ENCODE measurements around the gene LRMDA.
A peak's percentile ranks its signal among the peaks of the same experiment; 100 is the strongest.

LRMDA gene

DNA sequence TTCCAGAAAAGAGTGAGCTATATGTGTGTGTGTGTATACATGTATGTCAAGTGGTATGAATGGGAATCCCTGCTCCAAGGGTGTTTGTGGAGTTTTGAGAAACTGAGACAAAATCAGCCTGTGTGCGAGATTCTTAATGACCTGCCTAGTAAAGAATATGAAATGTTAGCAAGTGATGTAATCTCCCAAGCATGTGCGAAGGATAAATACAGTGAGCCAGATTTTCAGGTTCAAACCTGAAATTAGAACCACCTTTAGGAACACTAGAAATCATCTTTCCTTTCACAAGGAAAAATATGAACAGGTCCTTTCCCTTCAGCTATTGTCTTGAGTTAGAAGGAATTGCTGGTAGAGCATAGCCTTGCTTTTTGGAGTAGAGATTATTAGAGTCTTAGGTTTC is 457.6 kb downstream of the LRMDA start:
- no peak for DNase-seq

DNA sequence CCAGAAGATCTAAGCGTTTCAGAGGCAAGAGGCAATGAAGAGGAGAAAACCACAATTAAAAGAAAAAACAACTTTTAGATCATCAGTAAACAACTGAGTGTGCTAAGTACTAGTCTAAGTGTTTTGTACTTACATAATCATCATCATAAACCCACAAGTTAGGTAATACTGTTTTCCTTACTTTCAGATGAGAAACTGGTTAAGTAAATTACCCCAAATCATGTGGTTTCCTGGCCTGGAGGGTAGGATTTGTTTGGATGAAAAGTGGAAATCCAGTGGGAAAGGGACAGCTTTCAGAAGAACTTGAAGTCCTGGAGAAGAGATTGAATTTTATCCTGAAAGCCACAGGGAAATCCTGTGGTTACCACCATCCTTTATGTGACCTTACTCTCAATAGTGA is 463.3 kb downstream of the LRMDA start:
- no peak for DNase-seq

DNA sequence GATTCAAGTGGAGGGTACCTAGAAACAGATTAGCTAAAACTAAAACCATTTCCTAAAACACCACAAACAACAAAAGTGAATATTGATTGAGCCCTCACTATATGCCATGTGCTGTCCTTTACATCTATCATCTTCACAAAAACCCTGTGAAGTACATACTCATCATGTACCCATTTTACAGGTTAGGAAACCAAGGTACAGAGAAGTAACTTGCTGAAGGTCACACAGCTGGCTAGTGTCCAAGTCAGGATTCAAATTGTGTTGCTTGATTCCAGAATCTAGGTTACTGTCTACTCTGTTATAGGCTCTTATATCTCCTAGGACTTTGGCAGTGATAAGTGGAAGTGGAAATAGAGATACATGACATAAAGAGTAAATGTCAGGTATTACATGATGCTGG is 463.8 kb downstream of the LRMDA start:
- DNase-seq: no peak

DNA sequence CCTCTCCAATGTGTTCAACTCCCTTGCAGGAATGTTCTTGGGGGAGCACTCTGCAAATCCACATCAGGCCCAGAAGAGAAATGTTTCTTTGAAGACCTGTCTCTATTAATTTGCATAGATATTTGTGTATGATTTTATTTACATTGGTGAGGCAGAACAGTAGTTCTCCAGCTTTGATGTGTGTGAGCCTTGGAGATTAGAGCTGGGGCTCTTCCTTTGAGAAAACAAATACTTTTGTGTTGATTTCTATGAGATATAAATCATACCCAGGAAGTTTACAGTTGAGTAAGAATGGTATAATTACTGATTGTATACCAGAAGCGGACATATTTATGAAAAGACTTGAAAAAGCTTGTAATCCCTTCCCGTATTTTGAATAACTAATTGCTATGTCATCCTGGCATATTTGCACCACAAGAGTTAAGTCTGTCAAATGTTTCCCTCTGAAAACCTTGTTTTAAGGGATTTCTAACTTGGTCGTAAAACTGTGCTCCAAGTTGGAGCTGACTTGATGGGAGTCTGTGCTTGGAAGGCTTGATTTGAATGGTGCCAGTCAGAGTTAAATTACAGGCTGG is 468.5 kb downstream of the LRMDA start:
- DNase-seq: no peak

DNA sequence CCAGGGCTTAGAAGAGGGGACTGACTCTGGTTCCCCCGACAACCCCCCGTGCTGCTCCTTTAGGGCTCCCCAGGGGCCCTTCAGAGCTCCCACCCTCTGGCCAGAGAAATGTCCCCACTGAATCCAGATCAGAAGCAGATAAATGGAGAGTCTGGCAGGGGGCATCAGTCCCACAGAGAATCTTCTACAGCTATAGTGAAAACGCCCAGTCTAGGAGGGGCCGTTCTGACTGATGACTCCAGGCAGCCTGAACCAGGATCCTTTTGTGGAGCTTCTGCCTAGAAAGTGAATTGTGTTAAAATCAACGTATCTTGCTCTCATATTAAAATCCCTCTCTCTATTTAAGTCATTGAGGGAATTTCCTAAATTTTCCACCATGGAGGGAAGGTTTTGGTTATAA is 471.4 kb downstream of the LRMDA start:
- no peak for DNase-seq

DNA sequence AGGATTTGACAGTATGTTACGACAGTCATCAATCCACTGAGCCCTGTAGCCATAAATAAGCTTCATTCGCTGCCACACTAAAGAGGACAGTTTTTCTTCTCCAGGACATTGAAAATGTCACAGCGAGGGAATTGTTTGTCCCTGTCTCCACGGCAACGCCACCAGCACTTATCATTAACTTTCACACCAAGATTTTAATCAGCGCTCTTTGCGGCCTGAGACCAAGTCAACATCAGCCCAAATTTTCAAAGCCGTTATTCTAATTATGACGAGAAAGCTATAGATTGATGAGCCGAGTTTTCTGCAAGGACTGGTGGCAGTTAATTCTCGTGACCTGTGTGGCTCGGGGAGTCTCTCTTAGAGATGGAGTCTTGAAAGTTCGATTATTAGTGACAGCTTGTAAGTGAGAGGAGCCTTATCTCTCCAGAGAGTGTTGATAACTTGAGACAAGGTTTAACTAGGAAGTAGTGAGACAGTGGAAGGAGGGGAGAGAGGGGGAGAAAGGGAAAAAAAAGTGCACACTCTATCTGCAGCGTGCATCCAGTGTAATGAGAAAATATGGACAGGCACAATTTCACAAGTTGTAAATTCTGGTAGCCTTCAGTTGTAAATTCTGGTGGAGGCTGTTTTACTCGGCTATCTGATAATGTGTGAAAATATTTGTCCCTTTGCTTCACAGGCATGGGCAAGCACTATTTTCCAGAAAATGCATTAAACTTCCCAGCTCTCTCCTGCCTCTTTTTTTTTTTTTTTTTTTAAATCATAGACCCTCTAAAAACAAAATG is 473.3 kb downstream of the LRMDA start:
- DNase-seq: peak; percentile 2

DNA sequence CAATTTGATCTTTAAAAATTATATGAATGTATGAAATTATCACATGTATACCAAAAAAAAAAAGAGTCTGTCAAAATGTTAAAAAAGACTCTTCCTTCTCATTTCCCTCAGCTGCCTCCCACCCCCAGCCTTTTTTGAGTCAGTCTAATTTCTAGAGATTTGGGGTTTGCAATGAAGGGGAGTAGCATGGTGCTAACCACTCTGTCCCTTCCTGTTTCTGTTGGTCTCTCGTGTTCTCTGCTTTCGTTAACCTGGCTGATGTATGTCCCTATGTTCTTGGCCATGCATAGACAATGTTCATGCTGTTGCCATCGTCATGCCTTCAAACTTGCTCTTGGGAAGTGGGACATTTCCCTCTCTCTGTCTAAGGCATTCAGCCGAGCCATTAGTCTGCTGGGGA is 474.1 kb downstream of the LRMDA start:
- DNase-seq: no peak

DNA sequence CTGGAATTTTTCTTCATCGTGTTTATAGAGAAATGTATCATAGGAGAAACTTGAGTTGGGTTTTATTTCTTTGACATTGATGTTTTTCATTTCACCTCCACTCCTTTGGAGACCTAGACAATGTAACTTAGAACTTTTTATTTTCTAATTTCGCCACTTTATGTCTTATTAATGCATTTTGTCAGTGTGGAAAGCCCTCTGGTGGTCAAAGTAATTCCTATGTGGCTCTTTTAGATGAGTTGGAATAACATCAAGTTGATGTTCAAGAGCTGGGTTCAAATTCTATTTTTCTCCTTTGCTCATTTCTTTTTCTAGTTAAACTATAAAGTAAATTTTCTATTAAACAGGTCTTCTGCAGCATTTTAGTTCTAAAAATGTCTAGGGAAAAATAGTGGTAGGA is 478.6 kb downstream of the LRMDA start:
- no peak for DNase-seq

DNA sequence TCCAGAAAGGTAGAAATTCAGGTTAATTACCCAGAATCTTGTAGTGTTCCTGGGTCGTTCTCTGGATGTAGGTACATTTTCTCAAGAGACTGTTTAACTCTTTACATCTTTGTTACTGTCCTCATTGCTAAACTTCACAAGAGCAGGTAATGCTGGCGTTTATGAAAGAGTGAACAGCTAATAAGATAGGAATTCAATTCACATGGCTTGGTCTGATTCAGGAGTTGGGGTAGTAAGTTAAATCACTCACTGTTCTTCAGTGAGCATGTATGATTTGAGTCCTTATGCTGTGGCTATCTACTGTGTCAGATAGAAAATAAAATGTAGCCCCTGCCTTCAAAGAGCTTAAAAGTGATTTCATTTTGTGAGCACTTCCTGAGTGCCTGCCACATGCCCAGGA is 480.0 kb downstream of the LRMDA start:
- DNase-seq: no peak

DNA sequence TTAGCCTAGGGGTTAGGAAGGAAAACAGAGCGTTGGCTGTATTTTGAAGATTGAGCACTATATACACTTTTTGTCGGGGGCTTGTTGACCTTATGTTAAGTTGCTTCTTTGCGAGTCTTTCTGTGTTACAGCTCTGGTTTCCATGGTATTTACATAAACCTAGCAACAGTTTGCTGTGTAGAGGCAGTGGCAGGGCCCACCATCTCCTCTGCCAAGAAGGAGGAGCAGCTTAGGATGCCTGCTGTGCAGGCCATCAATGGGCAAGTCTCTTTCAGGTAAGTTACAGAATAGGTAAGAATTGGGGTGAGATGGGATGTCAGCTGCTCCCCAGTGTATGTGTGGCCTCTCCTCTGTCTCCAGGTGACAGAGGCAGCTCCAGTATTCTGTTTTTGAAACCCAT is 485.5 kb downstream of the LRMDA start:
- DNase-seq: no peak

DNA sequence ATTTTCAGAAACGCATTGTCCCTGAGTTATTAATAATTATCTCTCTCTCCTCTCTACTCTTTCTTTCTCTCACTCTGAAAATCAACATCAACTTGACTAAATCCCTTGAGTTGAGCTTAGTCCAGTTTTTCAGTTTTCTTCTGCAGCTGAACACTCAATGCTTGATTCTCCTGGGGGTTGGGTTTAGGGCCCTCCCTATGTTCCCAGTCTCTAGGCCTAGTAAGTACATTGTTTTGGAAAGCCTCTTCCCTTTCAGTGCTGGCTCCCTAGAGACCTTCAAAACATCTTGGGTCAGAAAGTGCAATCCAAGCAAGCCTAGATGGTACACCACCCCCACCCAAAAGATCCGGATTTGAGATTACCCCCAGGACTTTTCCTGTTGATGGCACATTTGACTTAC is 488.5 kb downstream of the LRMDA start:
- DNase-seq: no peak

DNA sequence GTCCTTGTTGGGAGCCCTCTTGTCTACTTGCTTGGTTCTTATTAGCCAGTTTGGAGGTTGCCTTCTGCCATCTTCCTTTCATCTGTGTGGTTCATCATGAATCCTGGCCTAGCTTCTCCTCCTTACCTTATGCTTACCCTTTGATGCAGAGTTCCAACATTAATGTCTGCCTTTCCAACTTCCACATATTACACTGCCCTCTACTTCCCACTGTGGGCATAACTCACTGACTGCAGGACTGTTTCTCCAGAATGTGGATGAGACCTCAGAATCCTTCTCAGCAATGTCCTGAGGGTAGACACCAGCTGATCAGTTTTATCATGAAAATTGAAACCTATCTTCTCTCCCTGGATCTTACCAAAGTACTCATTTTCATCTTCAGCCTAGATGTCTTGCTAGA is 491.0 kb downstream of the LRMDA start:
- DNase-seq: no peak

DNA sequence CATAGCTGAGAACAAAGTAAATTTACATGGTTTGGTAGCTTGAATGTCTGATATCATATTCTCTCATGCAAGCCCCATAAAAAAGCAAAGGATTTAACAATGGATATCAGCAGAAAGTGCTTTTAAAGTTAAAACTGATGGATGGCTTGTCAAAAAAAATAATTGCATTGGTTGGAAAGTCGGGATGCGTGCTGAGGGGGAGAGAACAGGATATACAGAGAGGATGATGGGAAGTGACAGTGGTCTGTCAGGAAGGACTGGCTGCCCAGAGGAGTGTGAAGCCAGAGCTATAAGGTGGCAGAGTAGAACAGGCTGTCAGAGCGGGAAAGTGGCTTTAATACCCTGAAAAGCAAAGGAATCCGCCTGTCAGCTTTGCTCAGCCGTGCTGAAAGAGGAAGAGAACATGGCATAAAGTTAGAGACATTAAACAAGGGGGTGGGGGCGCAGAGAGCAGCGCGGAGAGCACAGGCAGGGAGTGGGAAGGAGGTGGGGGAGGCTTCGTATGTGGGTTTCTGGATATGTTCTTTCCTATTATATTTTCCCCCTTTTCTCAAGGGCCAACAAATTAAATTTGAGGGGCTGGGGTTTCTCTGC is 493.0 kb downstream of the LRMDA start:
- no peak for DNase-seq

DNA sequence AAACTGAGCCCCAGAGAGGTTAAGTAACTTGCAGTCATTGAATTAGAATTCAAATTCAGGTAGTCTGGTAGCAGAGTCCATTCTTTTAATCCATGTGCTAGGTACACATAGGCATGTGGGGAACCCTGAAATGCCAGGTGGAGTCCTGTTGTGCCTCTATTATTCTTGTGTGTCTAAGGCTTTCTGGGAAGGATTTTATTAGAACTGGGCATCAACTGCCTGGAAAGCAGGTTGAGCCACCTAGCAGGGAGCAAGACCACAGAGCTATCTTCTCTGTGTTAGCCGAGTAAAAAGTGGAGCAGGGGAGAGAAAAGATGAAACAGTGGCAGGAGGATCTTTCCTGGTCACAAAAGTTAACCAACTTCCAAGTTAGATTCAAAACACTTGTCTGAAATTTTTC is 494.6 kb downstream of the LRMDA start:
- no peak for DNase-seq

DNA sequence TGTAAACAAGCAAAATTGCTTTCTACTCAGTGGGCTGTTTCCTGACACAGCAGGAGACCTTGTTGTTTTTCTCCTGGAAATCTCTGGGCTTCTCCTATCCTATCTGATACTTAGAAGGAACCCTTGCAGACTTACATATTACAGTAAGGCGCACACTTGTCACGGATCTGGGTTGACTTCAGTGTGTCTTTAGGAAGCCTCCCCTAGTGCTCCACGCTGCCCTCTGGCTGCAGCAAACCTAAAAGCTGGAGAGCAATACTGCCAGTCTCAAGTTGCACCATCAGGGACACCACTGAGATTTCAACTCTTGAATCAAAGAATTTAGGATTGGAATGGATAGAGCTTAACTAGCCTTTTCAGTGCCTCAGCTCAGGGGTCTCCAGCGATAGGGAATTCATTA is 495.3 kb downstream of the LRMDA start:
- DNase-seq: peak; percentile 8

DNA sequence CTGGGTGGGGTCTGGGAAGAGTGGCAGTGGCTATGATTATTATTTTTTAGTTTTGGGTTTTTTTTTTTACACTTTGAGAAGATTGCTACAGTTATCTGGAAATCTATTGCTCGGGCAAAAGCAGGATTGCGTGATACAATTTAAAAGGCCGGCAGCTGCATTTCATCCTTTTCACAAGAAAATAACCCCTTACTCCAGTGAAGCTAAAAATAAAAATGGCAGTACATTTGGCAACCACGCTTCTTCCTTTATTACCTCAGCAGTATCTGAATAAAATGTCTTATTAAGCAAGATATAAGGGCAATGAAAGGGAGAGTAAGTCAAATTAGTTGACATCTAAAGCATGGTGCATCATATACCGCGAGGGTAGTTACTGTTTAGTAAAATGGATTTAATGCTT is 496.8 kb downstream of the LRMDA start:
- no peak for DNase-seq

DNA sequence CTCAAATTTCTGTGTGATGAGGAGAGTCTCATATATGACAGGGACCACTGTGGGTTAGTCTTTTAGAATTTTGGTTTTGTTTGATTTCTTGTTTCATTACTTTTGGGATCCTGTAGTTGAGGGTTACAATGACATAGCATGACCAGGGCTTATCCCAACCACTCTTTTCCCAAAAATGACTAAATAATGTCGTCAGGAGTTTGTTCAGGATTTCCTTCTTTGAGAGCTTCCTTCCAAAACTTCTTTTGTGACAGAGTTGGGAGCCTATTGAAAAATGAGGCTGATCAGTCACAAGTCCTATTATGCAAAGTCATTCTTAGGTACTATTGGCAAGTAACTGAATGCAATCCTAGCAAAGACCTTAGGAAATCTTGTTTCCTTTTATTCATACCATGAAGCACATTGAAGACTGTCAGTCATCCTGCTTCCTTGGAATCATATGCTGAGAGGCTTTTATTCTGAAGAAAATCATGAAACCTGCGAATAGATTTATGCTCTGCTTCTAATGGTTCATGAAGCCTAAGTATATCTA is 498.3 kb downstream of the LRMDA start:
- DNase-seq: no peak

DNA sequence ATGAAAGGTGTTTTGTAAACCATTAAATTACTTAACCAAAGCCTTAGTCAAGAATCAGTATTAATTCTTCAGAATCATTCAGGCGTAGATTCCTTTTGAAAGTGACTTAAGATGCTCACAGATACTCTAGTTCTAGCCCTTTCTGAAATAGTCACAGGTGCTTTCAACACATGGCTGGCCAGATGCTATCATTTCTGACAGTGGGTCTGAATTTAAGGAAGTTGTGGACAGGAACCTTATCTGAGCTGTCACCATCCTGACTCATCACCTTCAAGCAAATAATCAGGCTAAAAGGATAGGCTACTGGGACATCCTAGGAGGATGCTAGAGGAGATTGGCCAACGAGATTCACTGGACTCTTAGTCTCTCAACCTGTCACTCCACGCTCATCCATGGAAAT is 501.5 kb downstream of the LRMDA start:
- DNase-seq: no peak

DNA sequence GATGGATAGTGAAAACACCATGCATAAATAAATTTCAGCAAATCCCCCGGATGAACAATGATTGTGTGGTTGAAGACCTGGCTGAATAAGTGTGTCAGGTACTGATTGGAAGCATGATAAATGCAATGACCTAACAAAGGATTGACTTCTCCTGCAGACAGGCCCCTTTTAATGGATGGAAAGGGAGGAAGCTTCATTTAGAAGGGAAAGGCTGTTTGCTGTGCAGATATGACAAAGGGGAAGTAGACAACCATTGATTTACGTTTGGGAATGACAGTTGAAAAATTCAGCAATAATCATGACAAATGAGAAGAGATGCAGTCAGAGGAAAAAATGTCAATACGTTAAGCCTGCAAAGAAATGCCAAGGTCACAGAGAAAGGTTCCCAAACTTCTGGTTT is 503.8 kb downstream of the LRMDA start:
- no peak for DNase-seq

DNA sequence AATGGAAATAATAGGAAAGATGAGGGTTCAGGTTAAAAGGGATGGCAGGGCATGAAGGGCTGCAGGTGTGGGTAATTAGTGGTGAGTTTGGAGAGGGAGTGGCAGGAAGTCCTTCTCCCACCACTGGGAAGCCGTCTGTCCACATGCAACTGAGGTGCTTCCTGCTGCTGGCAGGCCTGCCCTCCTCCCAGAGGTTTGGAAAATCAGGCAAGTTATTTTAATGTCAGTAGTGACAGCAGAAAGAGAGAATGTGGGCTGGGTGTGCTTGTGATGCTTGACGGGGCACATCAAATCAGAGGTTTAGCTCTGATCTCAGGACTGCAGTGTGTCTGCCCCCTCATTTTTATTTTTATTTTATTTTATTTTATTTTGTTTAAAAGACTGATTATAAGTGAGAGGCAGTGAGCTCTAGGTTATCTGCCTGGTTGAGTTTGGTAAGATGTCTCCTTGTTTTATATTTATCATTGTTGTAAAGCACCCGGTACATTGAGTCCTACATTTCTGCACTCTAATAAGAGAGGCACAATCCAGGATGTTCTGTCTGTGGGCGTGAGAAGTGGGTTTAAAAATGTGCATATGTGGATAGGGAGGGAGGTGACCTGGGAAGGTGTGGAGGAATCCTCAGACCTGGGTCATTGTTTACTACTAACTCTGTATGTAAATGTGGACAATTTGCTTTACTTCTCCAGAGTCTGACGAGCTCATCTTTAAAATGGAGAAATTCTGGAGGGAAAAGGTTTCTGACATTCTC is 504.4 kb downstream of the LRMDA start:
- no peak for DNase-seq

DNA sequence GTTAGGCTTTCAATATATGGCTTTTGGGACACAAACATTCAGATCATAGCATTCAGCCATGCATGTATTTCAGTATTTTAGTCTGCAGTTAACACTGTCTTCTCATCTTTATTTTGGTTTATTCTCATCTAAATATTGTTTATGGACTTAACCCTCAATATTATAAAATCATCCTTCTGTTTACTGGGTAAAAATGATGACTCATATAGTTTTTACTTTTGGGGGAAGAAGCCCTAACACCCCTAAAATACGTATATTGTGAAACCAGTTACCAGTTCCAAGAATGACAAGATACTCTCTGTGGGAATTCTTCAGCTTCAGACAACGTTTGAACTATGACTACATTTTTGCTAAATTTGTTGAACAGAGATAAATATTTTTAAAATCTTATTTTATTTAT is 505.4 kb downstream of the LRMDA start:
- DNase-seq: no peak

DNA sequence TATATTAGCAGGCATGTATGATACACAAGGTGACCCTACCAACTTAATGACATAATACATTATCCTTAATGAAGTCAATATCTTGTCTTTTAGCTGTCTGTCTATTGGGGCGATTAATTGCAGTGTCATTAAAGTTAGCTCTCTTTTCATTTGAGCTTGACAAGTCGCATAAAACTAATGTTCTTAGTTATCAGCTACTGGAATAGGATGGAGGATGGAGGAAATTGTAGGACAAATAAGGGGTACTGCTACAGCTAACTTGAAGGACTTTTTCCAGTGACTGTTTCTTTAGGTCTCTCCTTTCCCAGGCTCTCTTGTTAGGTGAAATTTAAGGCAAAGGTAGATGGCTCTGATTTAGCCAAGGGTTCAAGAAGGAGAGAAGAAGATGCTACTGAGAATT is 506.4 kb downstream of the LRMDA start:
- DNase-seq: no peak

DNA sequence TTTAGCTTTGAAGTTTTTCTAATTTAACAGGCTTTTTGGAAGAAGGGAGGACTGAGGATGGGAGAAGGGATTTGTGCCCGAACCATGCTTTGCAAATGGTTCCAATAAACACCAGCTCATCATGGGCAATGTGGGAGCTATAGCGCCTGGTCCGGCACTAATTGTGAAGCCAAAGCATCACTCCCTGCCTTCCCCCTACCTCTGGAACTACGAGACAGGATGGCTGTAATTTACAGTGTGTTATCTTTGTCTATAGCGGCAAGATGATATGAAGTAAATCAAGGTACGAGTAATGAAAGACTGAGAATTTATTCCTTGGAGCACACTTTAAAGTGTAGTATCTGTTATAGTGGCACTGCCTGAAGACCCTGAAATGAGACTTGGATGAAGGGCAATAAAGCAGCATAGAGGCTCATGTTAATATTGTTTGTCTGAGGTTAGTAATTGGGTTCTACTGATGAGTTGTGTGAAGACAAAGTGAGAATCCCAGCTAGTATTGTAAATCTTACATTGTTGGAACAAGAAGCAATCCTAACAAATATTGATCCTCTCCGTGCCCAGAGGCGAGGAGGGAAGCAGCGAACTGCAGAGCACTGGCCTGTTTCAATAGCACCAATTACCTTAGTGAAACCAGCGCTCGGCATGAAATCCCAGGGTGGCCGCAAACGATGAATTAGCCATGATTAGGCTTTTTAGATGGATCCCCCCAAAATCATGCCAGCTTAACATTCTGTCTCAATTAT is 507.1 kb downstream of the LRMDA start:
- DNase-seq: no peak

Data from activated CD4-positive, alpha-beta T cell treated with anti-CD3 and anti-CD28 coated beads, Interleukin-10, Interleukin-2, amounts not matched to agents 100 ng/mL and 50 ng/mL, durations not matched to agents 16 hours and 8 hours (primary cell).